Ovary (tissue), 9 donors: ENCODE results near the gene TMEM178A. TPM values are rescaled to one million over a fixed set of nuclear protein-coding genes. Genes with fewer than 3 reads are reported as not detected.

Experiments used
- DNase-seq, 5 donors: peaks; one replicate each; pipeline ENCODE4 v3.0.0-alpha.2; 2019 to 2020
- H3K27ac ChIP-seq, 2 donors: fragments of 200-600 bp; one replicate each; pipeline versions ENCODE4 v1.5.1 to v1.8.0; 2019 to 2022
- H3K27me3 ChIP-seq: fragments of 200-600 bp; one replicate; pipeline ENCODE4 v1.8.0; 2022
- H3K36me3 ChIP-seq: fragments of 200-600 bp; sonication (generic); one replicate; pipeline ENCODE4 v1.5.1; 2019
- H3K4me1 ChIP-seq: one replicate; pipeline ENCODE4 v1.8.1; 2013; ENCODE audit warnings: mild to moderate bottlenecking, moderate library complexity; ENCODE audit not compliant: insufficient read depth
- H3K4me3 ChIP-seq: fragments of 200-600 bp; sonication (generic); one replicate; pipeline ENCODE4 v1.5.1; 2017
- H3K9me3 ChIP-seq, 2 donors: fragments of 200-600 bp in 1 of 2; sonication (generic) in 1 of 2; one replicate each; pipeline versions ENCODE4 v1.5.1 to v1.8.1; 2013 to 2019; ENCODE audit warnings: mild to moderate bottlenecking in 1 of 2, moderate library complexity in 1 of 2
- CTCF ChIP-seq, 3 donors: fragments of 450-650 bp in 2 of 3; fragments of 200-600 bp in 1 of 3; IDR thresholded peaks; one replicate each; pipeline versions ENCODE4 v1.5.1 to v1.8.0; 2016 to 2022; ENCODE audit warnings: antibody characterized with exemption in 3 of 3, mild to moderate bottlenecking in 1 of 3
- EP300 ChIP-seq: sonication (generic); formaldehyde crosslinking; IDR thresholded peaks from one replicate; pipeline ENCODE4 v1.6.1; 2017; ENCODE audit warnings: antibody characterized with exemption
- POLR2A ChIP-seq: fragments of 450-650 bp; IDR thresholded peaks from one replicate; pipeline ENCODE4 v1.6.1; 2017; ENCODE audit warnings: antibody characterized with exemption, mild to moderate bottlenecking, moderate library complexity
- WGBS, 3 donors: extraction: QIAGEN DNeasy Blood & Tissue Kit in 1 of 3; methylation state at CpG; one replicate each; pipeline versions ENCODE4 v1.1.5 to v1.1.7; 2013 to 2017; 5-methylcytosine and 5-hydroxymethylcytosine counted together
- intact Hi-C, 4 donors: fragments of 100-400 bp; cut with DNase I; formaldehyde crosslinking; loops; one replicate each; pipeline versions ENCODE4 v1.11.0 to v1.15.1; 2022 to 2023
- polyA plus RNA-seq, 2 donors: library from polyadenylated mRNA; stranded (reverse); fragments of 200-250 nt in 1 of 2; fragments of 350-450 nt in 1 of 2; fragmentation: Illumina TruSeq in 1 of 2; extraction: RNeasy Lipid Tissue Mini Kit (QIAGEN cat#74804) in 1 of 2; gene quantifications; one replicate each; pipeline ENCODE4 v1.2.3, GENCODE V29; 2013 to 2014
- total RNA-seq, 7 donors: library from RNA; depleted of rRNA in 2 of 7; stranded (reverse); fragments of >200 nt in 2 of 7; fragmentation: NEBNext Ultra II Directional in 3 of 7; extraction: Animal tissue kit (Norgen Biotek cat#: 25700) in 3 of 7; gene quantifications; one replicate each; pipeline versions ENCODE4 v1.1.0 to v1.2.4, GENCODE V29; 2016 to 2023
- donor health status: DM: no; HTN: no; CAD: no; lungs with moderate emphysema.
- donor health status: DM: no; HTN: no; CAD: no.
- donor health status: Bipolar disorder and iron deficiency.
- donor health status: DM: yes; HTN: yes; CAD: no.
- donor health status: DM: no; HTN: no; CAD: no.
- donor health status: DM: yes; HTN: yes; CAD: no.

Gene TMEM178A
- total and polyA plus RNA-seq, 9 donors: 1.7 to 7.0 (median 2.6) TPM

- Histone ChIP-seq H3K9me3 (no peaks in the 10 kb centered on the region), H3K36me3 (no peaks in the 10 kb centered on the region), H3K27me3 (no peaks in the 10 kb centered on the region), H3K4me1 (no peaks in the 10 kb centered on the region), H3K27ac (no peak overlapping the region), H3K4me3 (no peak overlapping the region)
- TF ChIP-seq EP300: no peak
- TF ChIP-seq POLR2A: no peak
- no peak for TF ChIP-seq CTCF (IDR thresholded peaks at IDR 0.05)
- WGBS, 3 donors: 92 to 97% (median 93%) methylated on average over 1 of the region's 1 CpG
- intact Hi-C loops: no loop called here
- no peak for DNase-seq
Observed at GRCh38 chr2:39706312-39706711, 40.6 kb downstream of the TMEM178A start.

GRCh38 chr2:39706945-39707344 lies 41.2 kb downstream of the TMEM178A start:
- Histone ChIP-seq H3K27me3 (no peaks in the 10 kb centered on the region), H3K27ac (no peak overlapping the region), H3K9me3 (no peaks in the 10 kb centered on the region), H3K4me3 (no peak overlapping the region), H3K36me3 (no peaks in the 10 kb centered on the region), H3K4me1 (no peaks in the 10 kb centered on the region)
- intact Hi-C loops: no loop called here
- 73 to 86% (median 85%) methylated on average over 8 of the region's 8 CpGs for WGBS, 3 donors
- DNase-seq: no peak
- TF ChIP-seq POLR2A (no peak), EP300 (no peak), CTCF (IDR thresholded peaks at IDR 0.05) (no peak)

GRCh38 chr2:39708003-39708402 lies 42.3 kb downstream of the TMEM178A start:
- Histone ChIP-seq H3K4me1 (no peaks in the 10 kb centered on the region), H3K36me3 (no peaks in the 10 kb centered on the region), H3K27me3 (no peaks in the 10 kb centered on the region), H3K27ac (no peak overlapping the region), H3K4me3 (no peak overlapping the region), H3K9me3 (no peaks in the 10 kb centered on the region)
- DNase-seq: no peak
- no peak for TF ChIP-seq POLR2A
- intact Hi-C loops: no loop called here
- WGBS, 3 donors: 93 to 98% (median 96%) methylated on average over 9 of the region's 9 CpGs

GRCh38 chr2:39710807-39711206 lies 45.1 kb downstream of the TMEM178A start:
- Histone ChIP-seq H3K27me3 (no peaks in the 10 kb centered on the region), H3K27ac (no peak overlapping the region), H3K9me3 (no peaks in the 10 kb centered on the region), H3K4me1 (no peaks in the 10 kb centered on the region), H3K36me3 (no peaks in the 10 kb centered on the region), H3K4me3 (no peak overlapping the region)
- WGBS, 3 donors: 74 to 78% (median 74%) methylated on average over 3 of the region's 3 CpGs
- intact Hi-C loops: no loop called here
- DNase-seq: no peak
- TF ChIP-seq POLR2A (no peak), EP300 (no peak), CTCF (IDR thresholded peaks at IDR 0.05) (no peak)

GRCh38 chr2:39712953-39713352 lies 47.2 kb downstream of the TMEM178A start:
- TF ChIP-seq EP300: no peak
- no peak for TF ChIP-seq POLR2A
- TF ChIP-seq CTCF (IDR thresholded peaks at IDR 0.05): no peak
- intact Hi-C loops: no loop called here
- no peak overlapping the region for H3K4me3 ChIP-seq
- no peaks in the 10 kb centered on the region for H3K4me1 ChIP-seq
- H3K27ac ChIP-seq: no peak overlapping the region
- no peaks in the 10 kb centered on the region for H3K27me3 ChIP-seq
- H3K9me3 ChIP-seq: no peaks in the 10 kb centered on the region
- no peaks in the 10 kb centered on the region for H3K36me3 ChIP-seq
- 86 to 93% (median 88%) methylated on average over 5 of the region's 5 CpGs for WGBS, 3 donors
- no peak for DNase-seq
